Lower leg skin (tissue), 4 donors: ENCODE measurements around the gene SCAF4. TPM values are rescaled to one million over a fixed set of nuclear protein-coding genes. Genes with fewer than 3 reads are reported as not detected.
"Not testable (repeated sequence)": the region's sequence is repeated elsewhere in the genome, so short reads cannot be mapped to it uniquely, and the experiment has no call there.

Source experiments
- DNase-seq, 2 donors: peaks; one replicate each; pipeline ENCODE4 v3.0.0-alpha.2; 2019; ENCODE audit warnings: low spot score in 2 of 2
- H3K4me3 ChIP-seq: fragments of 200-600 bp; sonication (generic); 2 replicates; pipeline ENCODE4 v1.5.1; 2017; ENCODE audit warnings: mild to moderate bottlenecking, low read depth; ENCODE audit not compliant: poor library complexity, severe bottlenecking
- POLR2A ChIP-seq, 2 donors: fragments of 450-650 bp; IDR thresholded peaks; one replicate each; pipeline ENCODE4 v1.6.1; 2016 to 2017; ENCODE audit warnings: antibody characterized with exemption in 2 of 2, mild to moderate bottlenecking in 1 of 2, moderate library complexity in 1 of 2
- WGBS, 2 donors: methylation state at CpG; one replicate each; pipeline ENCODE4 v1.1.5; 2018; 5-methylcytosine and 5-hydroxymethylcytosine counted together
- intact Hi-C: fragments of 100-400 bp; cut with DNase I; formaldehyde crosslinking; loops from one replicate; pipeline ENCODE4 v1.15.0; 2023; ENCODE audit warnings: low total_unique reads
- total RNA-seq, 4 donors: library from RNA; depleted of rRNA; stranded (reverse); fragments of >200 nt; gene quantifications; one replicate each; pipeline ENCODE4 v1.1.0, GENCODE V29; 2016
- TF ChIP-seq, protein P1 (sequence below), 3 donors: fragments of 450-650 bp; IDR thresholded peaks; one replicate each; pipeline ENCODE4 v1.5.1; 2016; ENCODE audit warnings: antibody characterized with exemption in 3 of 3, mild to moderate bottlenecking in 3 of 3, moderate library complexity in 2 of 3

The SCAF4 gene
- total RNA-seq, 4 donors from 2014 or later = 11.8 to 30.8 (median 16.5) TPM

- no peak for TF ChIP-seq POLR2A (IDR thresholded peaks at IDR 0.05)
- TF ChIP-seq, protein P1, sequence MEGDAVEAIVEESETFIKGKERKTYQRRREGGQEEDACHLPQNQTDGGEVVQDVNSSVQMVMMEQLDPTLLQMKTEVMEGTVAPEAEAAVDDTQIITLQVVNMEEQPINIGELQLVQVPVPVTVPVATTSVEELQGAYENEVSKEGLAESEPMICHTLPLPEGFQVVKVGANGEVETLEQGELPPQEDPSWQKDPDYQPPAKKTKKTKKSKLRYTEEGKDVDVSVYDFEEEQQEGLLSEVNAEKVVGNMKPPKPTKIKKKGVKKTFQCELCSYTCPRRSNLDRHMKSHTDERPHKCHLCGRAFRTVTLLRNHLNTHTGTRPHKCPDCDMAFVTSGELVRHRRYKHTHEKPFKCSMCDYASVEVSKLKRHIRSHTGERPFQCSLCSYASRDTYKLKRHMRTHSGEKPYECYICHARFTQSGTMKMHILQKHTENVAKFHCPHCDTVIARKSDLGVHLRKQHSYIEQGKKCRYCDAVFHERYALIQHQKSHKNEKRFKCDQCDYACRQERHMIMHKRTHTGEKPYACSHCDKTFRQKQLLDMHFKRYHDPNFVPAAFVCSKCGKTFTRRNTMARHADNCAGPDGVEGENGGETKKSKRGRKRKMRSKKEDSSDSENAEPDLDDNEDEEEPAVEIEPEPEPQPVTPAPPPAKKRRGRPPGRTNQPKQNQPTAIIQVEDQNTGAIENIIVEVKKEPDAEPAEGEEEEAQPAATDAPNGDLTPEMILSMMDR (IDR thresholded peaks at IDR 0.05) = no peak
- 70 to 76% methylated on average over 5 of the region's 5 CpGs for WGBS, 2 donors
- no peak for DNase-seq
- intact Hi-C loops = no loop called here
- no peak overlapping the region for H3K4me3 ChIP-seq
Measured at GRCh38 chr21:31772674-31773555, 41.0 kb upstream of the SCAF4 start.

DNA sequence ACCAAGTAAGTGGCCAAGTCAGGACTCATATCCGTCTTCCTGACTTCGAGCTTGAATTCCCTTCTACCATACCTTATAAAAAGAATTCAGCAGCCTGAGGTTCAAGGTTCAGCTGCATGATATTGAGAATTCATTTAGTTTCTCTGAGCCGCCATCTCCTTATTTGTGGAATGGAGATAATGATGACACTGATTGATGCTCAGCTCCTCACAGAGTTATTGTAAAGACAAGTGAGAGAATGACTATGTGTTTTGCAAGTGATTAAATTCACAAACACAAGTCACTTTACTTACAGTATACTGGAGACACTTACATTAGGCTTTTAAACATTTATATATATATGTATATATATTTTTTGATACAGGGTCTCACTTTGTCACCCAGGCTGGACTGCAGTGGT is 39.8 kb upstream of the SCAF4 start:
- 59 to 62% methylated on average over 3 of the region's 3 CpGs for WGBS, 2 donors

DNA sequence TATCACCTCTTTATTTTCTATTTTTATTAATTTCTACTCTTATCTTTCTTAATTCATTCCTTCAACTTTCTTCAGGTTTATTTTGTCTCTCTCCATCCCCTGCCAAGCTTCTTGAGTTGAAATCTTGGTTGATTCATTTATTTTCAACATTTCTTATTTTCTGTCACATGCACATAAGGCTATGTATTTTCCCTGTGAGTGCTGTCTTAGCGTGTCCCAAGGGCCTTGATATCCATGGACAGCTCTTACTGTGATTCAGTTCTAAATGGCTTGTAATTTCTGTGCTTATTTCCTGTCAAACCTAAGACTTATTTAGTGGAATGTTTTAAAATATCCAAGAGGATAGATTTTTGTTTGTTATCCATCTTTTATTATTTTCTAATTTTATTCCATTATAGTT is 36.8 kb upstream of the SCAF4 start:
- TF ChIP-seq, protein P1 (IDR thresholded peaks at IDR 0.05) = no peak
- no peak for TF ChIP-seq POLR2A (IDR thresholded peaks at IDR 0.05)
- 76 to 86% methylated on average over 1 of the region's 1 CpG for whole genome bisulfite sequencing, 2 donors

More for the DNA sequence above, 39.8 kb upstream of the SCAF4 start:
- DNase-seq = no peak
- no peak overlapping the region for H3K4me3 ChIP-seq
- no peak for TF ChIP-seq POLR2A (IDR thresholded peaks at IDR 0.05)
- TF ChIP-seq, protein P1 (IDR thresholded peaks at IDR 0.05) = no peak
- intact Hi-C loops = no loop called here

GRCh38 chr21:31766899-31767298 is 35.0 kb upstream of the SCAF4 start:
- no peak for DNase-seq
- H3K4me3 ChIP-seq = no peak overlapping the region
- 69 to 79% methylated on average over 3 of the region's 3 CpGs for WGBS, 2 donors
- TF ChIP-seq POLR2A (IDR thresholded peaks at IDR 0.05) = no peak
- TF ChIP-seq, protein P1 (IDR thresholded peaks at IDR 0.05) = no peak
- intact Hi-C loops = no loop called here

More for the DNA sequence above, 36.8 kb upstream of the SCAF4 start:
- DNase-seq = no peak
- intact Hi-C loops = no loop called here
- H3K4me3 ChIP-seq = no peak overlapping the region

DNA sequence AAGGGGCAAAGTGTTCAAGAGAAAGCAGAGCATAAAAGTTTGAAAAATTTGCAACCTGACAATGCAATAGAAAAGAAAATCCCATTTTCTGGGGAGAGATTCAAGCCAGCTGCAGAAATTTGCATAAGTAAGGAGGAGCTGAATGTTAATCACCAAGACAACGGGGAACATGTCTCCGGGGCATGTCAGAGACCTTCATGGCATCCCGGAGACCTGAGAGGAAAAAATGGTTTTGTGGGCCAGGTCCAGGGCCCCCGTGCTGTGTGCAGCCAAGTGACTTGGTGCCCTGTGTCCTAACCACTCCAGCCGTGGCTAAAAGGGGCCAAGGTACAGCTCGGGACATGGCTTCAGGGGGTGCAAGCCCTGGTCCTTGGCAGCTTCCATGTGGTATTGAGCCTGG is 33.9 kb upstream of the SCAF4 start:
- 85 to 87% methylated on average over 6 of the region's 6 CpGs for WGBS, 2 donors
- DNase-seq, H3K4me3 ChIP-seq, intact Hi-C loops: not testable (repeated sequence)

DNA sequence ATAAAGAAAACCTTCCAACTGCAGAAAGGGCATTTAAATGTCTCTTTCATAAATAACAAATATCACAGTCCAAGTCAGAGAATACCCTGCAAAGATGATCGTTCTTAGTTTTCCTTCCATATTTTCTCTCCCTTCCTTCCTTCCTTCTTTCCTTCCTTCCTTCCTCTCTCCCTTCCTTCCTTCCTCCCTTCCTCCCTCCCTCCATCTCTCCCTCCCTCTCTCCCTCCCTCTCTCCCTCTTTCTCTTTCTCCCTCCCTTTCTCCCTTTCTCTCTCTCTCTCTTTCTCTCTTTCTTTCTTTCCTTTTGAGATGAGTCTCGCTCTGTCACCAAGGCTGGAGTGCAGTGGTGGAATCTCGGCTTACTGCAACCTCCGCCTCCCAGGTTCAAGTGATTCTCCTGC is 29.0 kb upstream of the SCAF4 start:
- intact Hi-C loops = no loop called here
- no peak for TF ChIP-seq POLR2A (IDR thresholded peaks at IDR 0.05)
- TF ChIP-seq, protein P1 (IDR thresholded peaks at IDR 0.05) = no peak
- H3K4me3 ChIP-seq = no peak overlapping the region
- DNase-seq = no peak
- 87 to 97% methylated on average over 4 of the region's 4 CpGs for WGBS, 2 donors
